Endothelial cell of umbilical vein (primary cell): ENCODE measurements around the gene SIAH3.

Experiments used
- CTCF ChIP-seq, 2 donors: IDR thresholded peaks; 1 replicate in 1 of 2; 2 replicates in 1 of 2; pipeline ENCODE4 v1.5.1; 2011; ENCODE audit warnings: low read length in 2 of 2, mild to moderate bottlenecking in 2 of 2, moderate library complexity in 2 of 2, control low read depth in 1 of 2, inconsistent platforms in 1 of 2, low read depth in 1 of 2; ENCODE audit not compliant: insufficient read depth in 1 of 2; ENCODE audit errors: extremely low read depth in 1 of 2
- EZH2 ChIP-seq: IDR thresholded peaks from 2 replicates; pipeline ENCODE4 v1.6.1; 2012; ENCODE audit warnings: borderline replicate concordance, low read depth, mild to moderate bottlenecking, moderate library complexity, low read length, inconsistent platforms; ENCODE audit not compliant: severe bottlenecking
- FOS ChIP-seq: IDR thresholded peaks from 2 replicates; pipeline ENCODE4 v1.6.1; 2011; ENCODE audit warnings: mild to moderate bottlenecking, low read length, moderate library complexity, borderline replicate concordance; ENCODE audit not compliant: insufficient read depth
- JUN ChIP-seq: IDR thresholded peaks from 2 replicates; pipeline ENCODE4 v1.6.1; 2011; ENCODE audit warnings: borderline replicate concordance, low read depth; ENCODE audit not compliant: insufficient read length, insufficient read depth
- MAX ChIP-seq: IDR thresholded peaks from 2 replicates; pipeline ENCODE4 v1.6.1; 2011; ENCODE audit not compliant: insufficient read depth, insufficient read length
- MYC ChIP-seq: IDR thresholded peaks from one replicate; pipeline ENCODE4 v1.6.1; 2011; ENCODE audit warnings: mild to moderate bottlenecking, low read depth, low read length
- POLR2A ChIP-seq: IDR thresholded peaks from 2 replicates; pipeline ENCODE4 v1.6.1; 2012; ENCODE audit warnings: low read depth, mild to moderate bottlenecking, control low read depth, low read length
- POLR2AphosphoS5 ChIP-seq: IDR thresholded peaks from 2 replicates; pipeline ENCODE4 v1.6.1; 2012; ENCODE audit warnings: low read depth, mild to moderate bottlenecking, control low read depth, low read length, moderate library complexity; ENCODE audit not compliant: insufficient read depth

GRCh38 chr13:45773944-45774343 is 77.6 kb downstream of the SIAH3 start:
- TF ChIP-seq CTCF (IDR thresholded peaks at IDR 0.05; ENCODE audit: extremely low read depth in 1 of 2, insufficient read depth in 1 of 2, low read depth in 1 of 2, low read length in 2 of 2) (no peak), EZH2 (no peak), POLR2AphosphoS5 (no peak), POLR2A (no peak), MAX (no peak), FOS (no peak), JUN (no peak), MYC (no peak)
